ENCODE results near the gene FAM135A. TPM values are rescaled to one million over a fixed set of nuclear protein-coding genes. Genes with fewer than 3 reads are reported as not detected.

The FAM135A gene
- total and polyA plus RNA-seq, 10 of the 15 experiments (the other 5 are each of a cell fraction or from before 2014, with no cell fraction given), result 3.9 to 24.5 (median 13.7) TPM

DNA sequence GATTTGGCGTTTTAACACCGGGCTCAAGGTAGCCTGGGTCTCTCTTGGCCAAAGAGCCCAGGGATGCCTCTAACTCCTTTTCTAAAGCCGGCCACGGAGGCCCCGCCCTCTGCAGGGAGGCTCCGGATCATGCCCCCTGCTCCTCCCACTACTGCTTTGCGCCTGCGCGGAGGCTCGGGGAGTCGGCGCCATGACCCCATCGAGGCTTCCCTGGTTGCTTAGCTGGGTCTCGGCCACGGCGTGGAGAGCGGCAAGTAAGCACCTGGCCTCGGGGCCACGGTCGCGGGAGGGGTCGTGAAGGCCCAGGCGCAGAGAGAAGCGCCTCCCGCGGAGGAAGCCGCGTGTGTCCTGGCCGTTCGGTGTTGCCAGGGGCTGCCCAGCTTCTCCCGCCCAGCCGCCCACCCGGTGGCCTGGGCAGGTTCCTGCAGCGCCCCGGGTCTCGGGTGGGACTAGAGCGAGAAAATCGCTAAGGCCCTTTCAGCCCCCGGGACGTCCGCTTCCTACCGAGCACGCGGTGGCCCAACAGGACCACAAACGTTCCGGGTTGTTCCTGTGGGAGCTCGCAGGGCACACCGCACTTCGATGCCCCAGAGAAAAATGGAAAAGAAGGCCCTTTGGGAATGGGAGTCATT lies 153.6 kb downstream of the FAM135A start, which contains the start of gene SDHAF4:
TSS of gene SDHAF4 (plus strand) at position 180 of the 632 bp plus-strand sequence. CDS start at position 191, 11 bp downstream.
- Histone ChIP-seq H3K4me3 (peak within 1 kb of the TSS; percentile 76), H3K27me3 (replicated peaks in 1 of 2; ENCODE audit: control insufficient read depth in 2 of 2, insufficient read depth in 2 of 2, low read length in 1 of 2) (no peaks in the 10 kb centered on the region), H3K9ac (ENCODE audit: control insufficient read depth, insufficient read depth, low read length) (peak within 1 kb of the TSS; percentile 95), H4K20me1 (ENCODE audit: control insufficient read depth, insufficient read depth) (no peaks in the 10 kb centered on the region), H3K79me2 (ENCODE audit: control insufficient read depth, insufficient read depth, low read length) (peaks cover 7% of the 10 kb centered on the region), H3K27ac (ENCODE audit: control insufficient read depth, insufficient read depth) (peak within 1 kb of the TSS; percentile 87), H3K4me2 (ENCODE audit: control insufficient read depth, insufficient read depth) (peak within 1 kb of the TSS; percentile 92), H2AFZ (ENCODE audit: control insufficient read depth, low read depth, low read length) (peak within 1 kb of the TSS; percentile 95), H3K9me3 (replicated peaks; ENCODE audit: control insufficient read depth, insufficient read depth, low read length) (no peaks in the 10 kb centered on the region), H3K4me1 (ENCODE audit: control insufficient read depth, insufficient read depth, low read length) (peaks cover 4% of the 10 kb centered on the region; the same call in 1 of the 2 replicates), H3K36me3 (ENCODE audit: control insufficient read depth in 2 of 2, insufficient read depth in 2 of 2, low read length in 1 of 2) (no peaks in the 10 kb centered on the region)
- 3% methylated on average over 49 of the region's 49 CpGs for WGBS (ENCODE audit: insufficient coverage, insufficient replicate concordance, low lambda C conversion rate, missing lambda C conversion rate)
- FAIRE-seq (peak; percentile 83), ATAC-seq (peak; percentile 99), DNase-seq (ENCODE audit: low read depth, low spot score) (peak; percentile 63)
- CTCF ChIA-PET, result interaction anchor here (0.9 to 2.7 kb wide), 9 partner anchors 10 to 260 kb away, joined by 3 to 13 read pairs (median 6); no protein-coding TSS in a partner anchor
- RAD21 ChIA-PET (ENCODE audit: unreplicated experiment), result interaction anchor here (0.6 to 2.2 kb wide), 7 partner anchors 8 to 154 kb away, joined by 3 to 12 read pairs (median 3); partner anchors contain the start of genes FAM135A and SMAP1
- BruUV-seq (replicated peaks), result TSS peak; percentile 76
- POLR2A ChIA-PET, result interaction anchor here (0.5 to 2.5 kb wide), 5 partner anchors 29 to 106 kb away, joined by 4 to 11 read pairs (median 5); partner anchors contain the start of gene SMAP1
- in situ Hi-C loops (cut with MboI), result no loop called here
- SMC1A ChIA-PET (ENCODE audit: uncharacterized antibody, unreplicated experiment), result interaction anchor here (0.7 to 2.2 kb wide), 13 partner anchors 9 to 197 kb away, joined by 3 to 10 read pairs (median 3); partner anchors contain the start of gene SMAP1
- intact Hi-C loops (cut with micrococcal nuclease; ENCODE audit: unreplicated experiment), result loop anchor here (5.0 kb wide), 1 partner anchor 100 kb away; the partner anchor contains the start of gene SMAP1
- TF ChIP-seq IKZF1 (conservative IDR thresholded peaks at IDR 0.05) (peak; percentile 74), LARP7 (IDR thresholded peaks at IDR 0.05) (peak; percentile 80), PML (IDR thresholded peaks at IDR 0.05; ENCODE audit: low read length) (peak; percentile 78), POLR2A (IDR thresholded peaks at IDR 0.05; ENCODE audit: low read depth, low read length) (peak; percentile 99), HCFC1 (IDR thresholded peaks at IDR 0.05; ENCODE audit: low read length) (no peak), SIN3A (IDR thresholded peaks at IDR 0.05; ENCODE audit: low read depth, low read length) (peak; percentile 79; the same call in 1 of the 2 replicates), NR2C1 (IDR thresholded peaks at IDR 0.05) (no peak), TCF3 (IDR thresholded peaks at IDR 0.05; ENCODE audit: borderline replicate concordance, insufficient read depth, low read depth, low read length) (0 out of 2 replicates have a peak, but pooled peaks have one; percentile 40), YY1 (IDR thresholded peaks at IDR 0.05; ENCODE audit: low read depth, low read length) (peak; percentile 93), EGR1 (IDR thresholded peaks at IDR 0.05; ENCODE audit: borderline replicate concordance in 1 of 2, low read depth in 2 of 2, low read length in 2 of 2) (0 out of 3 replicates have a peak, but pooled peaks of 1 of the 2 experiments have one; percentile 30), STAT1 (conservative IDR thresholded peaks at IDR 0.05) (peak; percentile 28; the same call in 1 of the 2 replicates), BHLHE40 (IDR thresholded peaks at IDR 0.05; ENCODE audit: borderline replicate concordance in 1 of 2, low read depth in 2 of 2, low read length in 1 of 2) (peak in 1 of 2 experiments; percentile 33; a peak in 3 of 4 replicates), PAX5 (IDR thresholded peaks at IDR 0.05; ENCODE audit: borderline replicate concordance, low read depth, low read length) (peak; percentile 59; the same call in 1 of the 2 replicates), NFYB (IDR thresholded peaks at IDR 0.05; ENCODE audit: insufficient read depth, low read depth, low read length) (no peak), DPF2 (IDR thresholded peaks at IDR 0.05) (peak; percentile 58; the same call in 1 of the 2 replicates), NR2F1 (conservative IDR thresholded peaks at IDR 0.05) (peak; percentile 81), POLR2AphosphoS2 (IDR thresholded peaks at IDR 0.05; ENCODE audit: low read depth, low read length) (peak; percentile 84), SMAD5 (IDR thresholded peaks at IDR 0.05; ENCODE audit: low read depth) (peak; percentile 88; the same call in 1 of the 2 replicates)
- TF ChIP-seq, protein P1, sequence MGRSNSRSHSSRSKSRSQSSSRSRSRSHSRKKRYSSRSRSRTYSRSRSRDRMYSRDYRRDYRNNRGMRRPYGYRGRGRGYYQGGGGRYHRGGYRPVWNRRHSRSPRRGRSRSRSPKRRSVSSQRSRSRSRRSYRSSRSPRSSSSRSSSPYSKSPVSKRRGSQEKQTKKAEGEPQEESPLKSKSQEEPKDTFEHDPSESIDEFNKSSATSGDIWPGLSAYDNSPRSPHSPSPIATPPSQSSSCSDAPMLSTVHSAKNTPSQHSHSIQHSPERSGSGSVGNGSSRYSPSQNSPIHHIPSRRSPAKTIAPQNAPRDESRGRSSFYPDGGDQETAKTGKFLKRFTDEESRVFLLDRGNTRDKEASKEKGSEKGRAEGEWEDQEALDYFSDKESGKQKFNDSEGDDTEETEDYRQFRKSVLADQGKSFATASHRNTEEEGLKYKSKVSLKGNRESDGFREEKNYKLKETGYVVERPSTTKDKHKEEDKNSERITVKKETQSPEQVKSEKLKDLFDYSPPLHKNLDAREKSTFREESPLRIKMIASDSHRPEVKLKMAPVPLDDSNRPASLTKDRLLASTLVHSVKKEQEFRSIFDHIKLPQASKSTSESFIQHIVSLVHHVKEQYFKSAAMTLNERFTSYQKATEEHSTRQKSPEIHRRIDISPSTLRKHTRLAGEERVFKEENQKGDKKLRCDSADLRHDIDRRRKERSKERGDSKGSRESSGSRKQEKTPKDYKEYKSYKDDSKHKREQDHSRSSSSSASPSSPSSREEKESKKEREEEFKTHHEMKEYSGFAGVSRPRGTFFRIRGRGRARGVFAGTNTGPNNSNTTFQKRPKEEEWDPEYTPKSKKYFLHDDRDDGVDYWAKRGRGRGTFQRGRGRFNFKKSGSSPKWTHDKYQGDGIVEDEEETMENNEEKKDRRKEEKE (IDR thresholded peaks at IDR 0.05), result no peak
- TF ChIP-seq, protein P2, sequence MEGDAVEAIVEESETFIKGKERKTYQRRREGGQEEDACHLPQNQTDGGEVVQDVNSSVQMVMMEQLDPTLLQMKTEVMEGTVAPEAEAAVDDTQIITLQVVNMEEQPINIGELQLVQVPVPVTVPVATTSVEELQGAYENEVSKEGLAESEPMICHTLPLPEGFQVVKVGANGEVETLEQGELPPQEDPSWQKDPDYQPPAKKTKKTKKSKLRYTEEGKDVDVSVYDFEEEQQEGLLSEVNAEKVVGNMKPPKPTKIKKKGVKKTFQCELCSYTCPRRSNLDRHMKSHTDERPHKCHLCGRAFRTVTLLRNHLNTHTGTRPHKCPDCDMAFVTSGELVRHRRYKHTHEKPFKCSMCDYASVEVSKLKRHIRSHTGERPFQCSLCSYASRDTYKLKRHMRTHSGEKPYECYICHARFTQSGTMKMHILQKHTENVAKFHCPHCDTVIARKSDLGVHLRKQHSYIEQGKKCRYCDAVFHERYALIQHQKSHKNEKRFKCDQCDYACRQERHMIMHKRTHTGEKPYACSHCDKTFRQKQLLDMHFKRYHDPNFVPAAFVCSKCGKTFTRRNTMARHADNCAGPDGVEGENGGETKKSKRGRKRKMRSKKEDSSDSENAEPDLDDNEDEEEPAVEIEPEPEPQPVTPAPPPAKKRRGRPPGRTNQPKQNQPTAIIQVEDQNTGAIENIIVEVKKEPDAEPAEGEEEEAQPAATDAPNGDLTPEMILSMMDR (IDR thresholded peaks at IDR 0.05 in 2 of 3, conservative IDR thresholded peaks at IDR 0.05 in 1 of 3; ENCODE audit: control insufficient read depth in 2 of 3, extremely low read depth in 1 of 3, insufficient read depth in 1 of 3, low read depth in 3 of 3, low read length in 3 of 3), result peak in 2 of 3 experiments; percentile 5 to 14; a peak in 1 of 6 replicates

Data from GM12878 (cell line).